Lower leg skin (tissue), 4 donors: Measurements from ENCODE around the gene RAB27B. TPM values are rescaled to one million over a fixed set of nuclear protein-coding genes. Genes with fewer than 3 reads are reported as not detected.

ENCODE experiments used
- total RNA-seq, 4 donors: library from RNA; depleted of rRNA; stranded (reverse); fragments of >200 nt; gene quantifications; one replicate each; pipeline ENCODE4 v1.1.0, GENCODE V29; 2016

RAB27B gene
- total RNA-seq, 4 donors from 2014 or later: 22.6 to 34.8 (median 27.2) TPM

Other genes with a start within 250 kb of the RAB27B start
- gene DYNAP, start 237.2 kb upstream of the RAB27B start, total RNA-seq: not detected
- gene CCDC68, start 131.0 kb downstream of the RAB27B start, total RNA-seq: 1 to 10 TPM; 1.1 to 1.5 (median 1.3) TPM